A673 (cell line): Measurements from ENCODE around the gene PSD. TPM values are rescaled to one million over a fixed set of nuclear protein-coding genes. Genes with fewer than 3 reads are reported as not detected.

Experiments
- BruUV-seq: library from RNA; stranded (reverse); fragments of 400-500 nt; replicated peaks from 2 replicates; lab custom pipeline; 2021; lab: Mats Ljungman, UMichigan
- CTCF ChIA-PET: fragments of 300-600 bp; sonication (Branson Sonifier 250); formaldehyde crosslinking; loops from one replicate; lab custom pipeline; 2022; ENCODE audit warnings: antibody characterized with exemption; lab: Charles Lee
- POLR2A ChIA-PET: fragments of 300-600 bp; sonication (Branson Sonifier 250); formaldehyde crosslinking; loops from one replicate; lab custom pipeline; 2022; ENCODE audit warnings: antibody characterized with exemption; ENCODE audit not compliant: low non-redundant PET; lab: Charles Lee
- DNase-seq: peaks from one replicate; pipeline ENCODE4 v3.0.0-alpha.2; 2015; ENCODE audit warnings: low spot score
- H3K27ac ChIP-seq: fragments of 200-600 bp; sonication (generic); 2 replicates; pipeline ENCODE4 v1.5.1; 2016; ENCODE audit warnings: mixed run types, low read depth, mild to moderate bottlenecking, mixed read lengths, antibody characterized with exemption, low read length; ENCODE audit not compliant: poor library complexity, severe bottlenecking
- H3K27me3 ChIP-seq: fragments of 200-600 bp; sonication (generic); replicated peaks from 2 replicates; pipeline ENCODE4 v1.6.1; 2017; ENCODE audit warnings: mixed run types, low read depth, mild to moderate bottlenecking, mixed read lengths, antibody characterized with exemption, low read length; ENCODE audit not compliant: insufficient read depth, poor library complexity
- H3K36me3 ChIP-seq: fragments of 200-600 bp; sonication (generic); 2 replicates; pipeline ENCODE4 v1.6.1; 2016; ENCODE audit warnings: mixed run types, mild to moderate bottlenecking, mixed read lengths, antibody characterized with exemption, low read length; ENCODE audit not compliant: insufficient read depth, poor library complexity, severe bottlenecking
- H3K4me1 ChIP-seq: fragments of 200-600 bp; sonication (generic); 2 replicates; pipeline ENCODE4 v1.6.1; 2017; ENCODE audit warnings: mixed run types, mild to moderate bottlenecking, mixed read lengths, antibody characterized with exemption, low read length; ENCODE audit not compliant: insufficient read depth, poor library complexity, severe bottlenecking
- H3K4me3 ChIP-seq: fragments of 200-600 bp; sonication (generic); 2 replicates; pipeline ENCODE4 v1.5.1; 2016; ENCODE audit warnings: low read depth, mixed run types, mild to moderate bottlenecking, mixed read lengths, low read length; ENCODE audit not compliant: poor library complexity, severe bottlenecking
- H3K9me3 ChIP-seq: fragments of 200-600 bp; sonication (generic); 2 replicates; pipeline ENCODE4 v1.6.1; 2016; ENCODE audit warnings: mixed run types, low read depth, mild to moderate bottlenecking, mixed read lengths, antibody characterized with exemption, low read length; ENCODE audit not compliant: poor library complexity, severe bottlenecking
- EZH2 ChIP-seq: fragments of 200-600 bp; sonication (generic); IDR thresholded peaks from 2 replicates; pipeline ENCODE4 v1.6.1; 2017; ENCODE audit warnings: borderline replicate concordance, low read depth, mild to moderate bottlenecking, mixed read lengths, antibody characterized with exemption, low read length; ENCODE audit not compliant: poor library complexity, severe bottlenecking
- intact Hi-C: fragments of 100-400 bp; cut with micrococcal nuclease; formaldehyde crosslinking; loops from one replicate; pipeline ENCODE4 v1.10.0; 2022; ENCODE audit not compliant: unreplicated experiment
- total RNA-seq: library from RNA; stranded (reverse); gene quantifications from 2 replicates; pipeline ENCODE4 v1.2.3, GENCODE V29; 2021
- TF ChIP-seq, protein P1 (sequence below): fragments of 300-800, 200-600 bp; sonication (generic); conservative IDR thresholded peaks from 2 replicates; pipeline ENCODE4 v1.5.1; 2017; ENCODE audit warnings: low read depth, mild to moderate bottlenecking, antibody characterized with exemption, low read length, moderate library complexity, mixed read lengths

PSD gene
- total RNA-seq, 1 experiment from 2014 or later = 5.8 TPM

DNA sequence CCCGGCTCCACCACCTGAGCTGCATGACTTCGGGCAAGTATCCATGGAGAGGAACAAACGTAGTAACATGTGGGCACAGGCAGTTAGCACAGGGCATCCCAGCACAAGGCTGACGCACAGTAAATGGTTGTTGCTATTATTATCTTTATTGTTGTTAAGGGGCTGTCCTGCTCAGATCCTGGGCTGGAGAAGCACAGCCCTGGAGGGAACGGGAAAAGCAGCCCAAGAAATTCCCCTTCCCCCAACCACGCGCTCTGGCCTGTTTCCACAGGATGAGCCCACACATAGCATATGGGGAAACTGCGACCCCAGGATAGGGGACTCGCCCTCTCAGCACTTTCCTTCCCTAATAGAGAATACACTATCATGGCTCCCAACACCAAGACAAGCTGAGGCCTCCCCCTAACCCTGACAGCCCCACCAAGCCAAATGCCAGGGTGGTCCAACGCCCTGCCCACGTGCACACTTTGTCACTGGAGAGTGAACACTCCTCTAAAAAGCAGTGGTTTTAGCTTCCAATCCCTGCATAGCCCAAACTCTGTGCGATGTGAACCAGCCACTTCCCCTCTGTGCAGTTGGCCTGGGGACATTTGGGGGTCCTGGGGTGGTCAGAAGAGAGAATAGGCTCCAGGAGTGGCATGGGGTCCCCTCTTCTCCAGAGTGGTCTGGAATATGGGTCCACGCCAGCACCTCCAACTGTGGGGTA is 11.0 kb downstream of the PSD start:
- Histone ChIP-seq H3K27me3 (no peaks in the 10 kb centered on the region), H3K4me3 (no peak overlapping the region), H3K36me3 (no peaks in the 10 kb centered on the region), H3K27ac (no peak overlapping the region), H3K9me3 (no peaks in the 10 kb centered on the region), H3K4me1 (peaks cover 23% of the 10 kb centered on the region)
- DNase-seq = no peak
- ChIA-PET POLR2A (interaction anchor here (0.6 kb wide), 1 partner anchor 25 kb away, joined by 4 read pairs; the partner anchor contains the start of gene CUEDC2), CTCF (no interaction called here)
- no TSS peak for BruUV-seq
- intact Hi-C loops = no loop called here
- TF ChIP-seq, protein P1, sequence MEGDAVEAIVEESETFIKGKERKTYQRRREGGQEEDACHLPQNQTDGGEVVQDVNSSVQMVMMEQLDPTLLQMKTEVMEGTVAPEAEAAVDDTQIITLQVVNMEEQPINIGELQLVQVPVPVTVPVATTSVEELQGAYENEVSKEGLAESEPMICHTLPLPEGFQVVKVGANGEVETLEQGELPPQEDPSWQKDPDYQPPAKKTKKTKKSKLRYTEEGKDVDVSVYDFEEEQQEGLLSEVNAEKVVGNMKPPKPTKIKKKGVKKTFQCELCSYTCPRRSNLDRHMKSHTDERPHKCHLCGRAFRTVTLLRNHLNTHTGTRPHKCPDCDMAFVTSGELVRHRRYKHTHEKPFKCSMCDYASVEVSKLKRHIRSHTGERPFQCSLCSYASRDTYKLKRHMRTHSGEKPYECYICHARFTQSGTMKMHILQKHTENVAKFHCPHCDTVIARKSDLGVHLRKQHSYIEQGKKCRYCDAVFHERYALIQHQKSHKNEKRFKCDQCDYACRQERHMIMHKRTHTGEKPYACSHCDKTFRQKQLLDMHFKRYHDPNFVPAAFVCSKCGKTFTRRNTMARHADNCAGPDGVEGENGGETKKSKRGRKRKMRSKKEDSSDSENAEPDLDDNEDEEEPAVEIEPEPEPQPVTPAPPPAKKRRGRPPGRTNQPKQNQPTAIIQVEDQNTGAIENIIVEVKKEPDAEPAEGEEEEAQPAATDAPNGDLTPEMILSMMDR = no peak

DNA sequence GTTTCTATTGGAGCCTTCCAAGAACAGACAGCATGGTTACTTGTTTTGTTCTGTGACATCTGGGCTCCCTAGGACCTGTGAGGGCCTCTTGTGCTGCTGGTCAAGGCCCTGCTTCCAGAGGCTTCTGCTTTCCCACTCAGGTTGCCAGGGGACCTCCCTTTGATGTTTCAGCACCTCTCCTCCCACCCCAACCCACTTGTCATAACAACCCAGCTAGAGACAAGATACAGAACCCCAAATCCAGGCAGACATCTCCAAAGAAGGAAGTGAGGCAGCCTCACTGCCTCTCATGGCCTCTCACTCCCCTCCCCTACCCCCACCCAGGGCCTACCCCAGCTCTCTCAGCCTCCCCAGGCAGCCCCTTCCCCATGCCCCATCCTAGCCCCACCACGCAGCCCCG is 11.8 kb downstream of the PSD start:
- BruUV-seq = no TSS peak
- ChIA-PET CTCF (no interaction called here), POLR2A (interaction anchor here (0.6 kb wide), 1 partner anchor 25 kb away, joined by 4 read pairs; the partner anchor contains the start of gene CUEDC2)
- Histone ChIP-seq H3K36me3 (no peaks in the 10 kb centered on the region), H3K4me3 (no peak overlapping the region), H3K27me3 (no peaks in the 10 kb centered on the region), H3K27ac (no peak overlapping the region), H3K9me3 (no peaks in the 10 kb centered on the region), H3K4me1 (peaks cover 23% of the 10 kb centered on the region)
- TF ChIP-seq EZH2 = no peak
- TF ChIP-seq, protein P1 = no peak
- intact Hi-C loops = no loop called here
- DNase-seq = no peak

DNA sequence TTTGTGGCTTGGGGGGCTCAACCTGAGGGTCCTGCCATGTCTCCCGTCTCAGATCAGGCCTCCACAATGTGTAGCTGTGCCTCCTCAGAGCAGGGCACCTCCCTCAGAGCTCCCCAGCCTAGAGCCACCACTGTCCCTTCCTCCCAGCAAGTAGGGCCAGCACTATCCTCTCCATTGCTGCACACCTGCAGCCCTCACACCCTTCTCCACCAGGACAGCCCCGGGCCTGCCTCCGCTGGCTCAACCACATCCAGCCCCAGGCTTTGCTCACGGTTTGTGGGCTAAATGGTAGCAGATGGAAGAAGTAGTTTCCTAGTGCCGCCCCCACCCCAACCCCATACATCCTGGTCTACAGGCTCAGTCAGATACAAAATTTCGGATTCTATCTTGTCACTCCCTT is 13.0 kb downstream of the PSD start:
- no peaks in the 10 kb centered on the region for H3K27me3 ChIP-seq
- ChIA-PET POLR2A (no interaction called here), CTCF (interaction anchor here (0.5 to 1.2 kb wide), 2 partner anchors 11 to 178 kb away, joined by 4 read pairs; no protein-coding TSS in a partner anchor)
- H3K4me1 ChIP-seq = peaks cover 20% of the 10 kb centered on the region
- no peak overlapping the region for H3K4me3 ChIP-seq
- no peaks in the 10 kb centered on the region for H3K36me3 ChIP-seq
- no peaks in the 10 kb centered on the region for H3K9me3 ChIP-seq
- DNase-seq = no peak
- BruUV-seq = no TSS peak
- no peak overlapping the region for H3K27ac ChIP-seq
- intact Hi-C loops = no loop called here
- TF ChIP-seq, protein P1 = no peak
- no peak for TF ChIP-seq EZH2
